ENCODE results near the gene MAPK9. TPM values are rescaled to one million over a fixed set of nuclear protein-coding genes. Genes with fewer than 3 reads are reported as not detected.

The MAPK9 gene
- total RNA-seq, 2 experiments from 2014 or later: 19.9 to 42.1 TPM

- BruUV-seq (replicated peaks): no TSS peak
- H3K4me2 ChIP-seq (ENCODE audit: low read length): no peak overlapping the region
- POLR2A ChIA-PET: interaction anchor here (1.0 kb wide), 1 partner anchor 21 kb away, joined by 4 read pairs; no protein-coding TSS in a partner anchor
- no peak overlapping the region for H3K27ac ChIP-seq (ENCODE audit: low read depth, low read length, poor library complexity, severe bottlenecking)
- TF ChIP-seq EZH2phosphoT487 (IDR thresholded peaks at IDR 0.05; ENCODE audit: borderline replicate concordance, low read depth, low read length) (no peak), CTCF (conservative IDR thresholded peaks at IDR 0.05; ENCODE audit: low read length) (no peak)
- H3K9me3 ChIP-seq (ENCODE audit: low read length): no peaks in the 10 kb centered on the region
- no peak overlapping the region for H2AFZ ChIP-seq (ENCODE audit: low read length)
- H3K4me3 ChIP-seq (ENCODE audit: low read depth, low read length, poor library complexity, severe bottlenecking): no peak overlapping the region
- intact Hi-C loops (cut with micrococcal nuclease; ENCODE audit: unreplicated experiment): loop anchor here (2.0 kb wide), 1 partner anchor 187 kb away; no protein-coding TSS in a partner anchor
- no peaks in the 10 kb centered on the region for H3K79me2 ChIP-seq (ENCODE audit: insufficient read depth, low read depth, low read length)
- H4K20me1 ChIP-seq (ENCODE audit: insufficient read depth, low read length): no peaks in the 10 kb centered on the region
- no peaks in the 10 kb centered on the region for H3K9me2 ChIP-seq (ENCODE audit: insufficient read depth, low read length)
- H3K4me1 ChIP-seq (ENCODE audit: insufficient read depth, low read length, poor library complexity, severe bottlenecking): no peaks in the 10 kb centered on the region
- CTCF ChIA-PET (ENCODE audit: unreplicated experiment): no interaction called here
- H3K36me3 ChIP-seq (ENCODE audit: insufficient read depth, low read length): no peaks in the 10 kb centered on the region
- DNase-seq (ENCODE audit: low spot score): no peak
Measured at GRCh38 chr5:180313677-180314505, 22.0 kb upstream of the MAPK9 start.

- BruUV-seq (replicated peaks): no TSS peak
- no peaks in the 10 kb centered on the region for H4K20me1 ChIP-seq (ENCODE audit: insufficient read depth, low read length)
- no peak overlapping the region for H2AFZ ChIP-seq (ENCODE audit: low read length)
- no peaks in the 10 kb centered on the region for H3K4me1 ChIP-seq (ENCODE audit: insufficient read depth, low read length, poor library complexity, severe bottlenecking)
- no peaks in the 10 kb centered on the region for H3K9me2 ChIP-seq (ENCODE audit: insufficient read depth, low read length)
- DNase-seq (ENCODE audit: low spot score): no peak
- ChIA-PET POLR2A (interaction anchor here (0.7 kb wide), 1 partner anchor 914 kb away, joined by 3 read pairs; no protein-coding TSS in a partner anchor), CTCF (ENCODE audit: unreplicated experiment) (no interaction called here)
- no peak overlapping the region for H3K4me2 ChIP-seq (ENCODE audit: low read length)
- no peaks in the 10 kb centered on the region for H3K9me3 ChIP-seq (ENCODE audit: low read length)
- no peaks in the 10 kb centered on the region for H3K36me3 ChIP-seq (ENCODE audit: insufficient read depth, low read length)
- intact Hi-C loops (cut with micrococcal nuclease; ENCODE audit: unreplicated experiment): no loop called here
- H3K79me2 ChIP-seq (ENCODE audit: insufficient read depth, low read depth, low read length): no peaks in the 10 kb centered on the region
- no peak overlapping the region for H3K4me3 ChIP-seq (ENCODE audit: low read depth, low read length, poor library complexity, severe bottlenecking)
- H3K27ac ChIP-seq (ENCODE audit: low read depth, low read length, poor library complexity, severe bottlenecking): no peak overlapping the region
- no peak for TF ChIP-seq CTCF (conservative IDR thresholded peaks at IDR 0.05; ENCODE audit: low read length)
- no peak for TF ChIP-seq EZH2phosphoT487 (IDR thresholded peaks at IDR 0.05; ENCODE audit: borderline replicate concordance, low read depth, low read length)
Measured at GRCh38 chr5:180311216-180311615, 19.3 kb upstream of the MAPK9 start.

- TF ChIP-seq EZH2phosphoT487 (IDR thresholded peaks at IDR 0.05; ENCODE audit: borderline replicate concordance, low read depth, low read length) (no peak), CTCF (conservative IDR thresholded peaks at IDR 0.05; ENCODE audit: low read length) (no peak)
- Histone ChIP-seq H3K4me1 (ENCODE audit: insufficient read depth, low read length, poor library complexity, severe bottlenecking) (no peaks in the 10 kb centered on the region), H3K9me2 (ENCODE audit: insufficient read depth, low read length) (no peaks in the 10 kb centered on the region), H3K27ac (ENCODE audit: low read depth, low read length, poor library complexity, severe bottlenecking) (no peak overlapping the region), H3K4me2 (ENCODE audit: low read length) (no peak overlapping the region), H3K79me2 (ENCODE audit: insufficient read depth, low read depth, low read length) (no peaks in the 10 kb centered on the region), H3K36me3 (ENCODE audit: insufficient read depth, low read length) (no peaks in the 10 kb centered on the region), H3K9me3 (ENCODE audit: low read length) (no peaks in the 10 kb centered on the region), H3K4me3 (ENCODE audit: low read depth, low read length, poor library complexity, severe bottlenecking) (no peak overlapping the region), H2AFZ (ENCODE audit: low read length) (no peak overlapping the region), H4K20me1 (ENCODE audit: insufficient read depth, low read length) (no peaks in the 10 kb centered on the region)
- CTCF ChIA-PET (ENCODE audit: unreplicated experiment): no interaction called here
- intact Hi-C loops (cut with micrococcal nuclease; ENCODE audit: unreplicated experiment): no loop called here
- no peak for DNase-seq (ENCODE audit: low spot score)
- POLR2A ChIA-PET: no interaction called here
- BruUV-seq (replicated peaks): no TSS peak
Measured at GRCh38 chr5:180306796-180307195, 14.9 kb upstream of the MAPK9 start.

Measured in OCI-LY7 (cell line).